Stomach (tissue), 9 donors: ENCODE results near the gene KCNK18. TPM values are rescaled to one million over a fixed set of nuclear protein-coding genes. Genes with fewer than 3 reads are reported as not detected.

Experiments
- DNase-seq, 2 donors: peaks; one replicate each; pipeline versions ENCODE4 v3.0.0 to v3.0.0-alpha.2; 2013 to 2019
- H3K27ac ChIP-seq, 5 donors: fragments of 200-600 bp in 4 of 5; sonication (generic) in 4 of 5; one replicate each; pipeline ENCODE4 v1.5.1; 2013 to 2019; ENCODE audit warnings: mild to moderate bottlenecking in 1 of 5, moderate library complexity in 1 of 5
- H3K27me3 ChIP-seq, 3 donors: fragments of 200-600 bp; sonication (generic); one replicate each; pipeline ENCODE4 v1.5.1; 2017 to 2019; ENCODE audit warnings: mixed run types in 1 of 3
- H3K36me3 ChIP-seq, 4 donors: fragments of 200-600 bp; sonication (generic); 1 replicate in 3 of 4; 2 replicates in 1 of 4; pipeline ENCODE4 v1.5.1; 2016 to 2019
- H3K4me1 ChIP-seq, 4 donors: fragments of 200-600 bp; sonication (generic); one replicate each; pipeline ENCODE4 v1.5.1; 2016 to 2019
- H3K4me3 ChIP-seq, 4 donors: fragments of 200-600 bp; sonication (generic) in 3 of 4; one replicate each; pipeline ENCODE4 v1.5.1; 2016 to 2019; ENCODE audit warnings: mild to moderate bottlenecking in 1 of 4
- H3K9me3 ChIP-seq, 4 donors: fragments of 200-600 bp; sonication (generic); one replicate each; pipeline ENCODE4 v1.5.1; 2016 to 2019
- EP300 ChIP-seq: sonication (generic); formaldehyde crosslinking; IDR thresholded peaks from one replicate; pipeline ENCODE4 v1.6.1; 2017; ENCODE audit warnings: antibody characterized with exemption
- POLR2A ChIP-seq, 4 donors: fragments of 450-650 bp; IDR thresholded peaks; one replicate each; pipeline ENCODE4 v1.6.1; 2016; ENCODE audit warnings: antibody characterized with exemption in 4 of 4, control low read depth in 2 of 4, mild to moderate bottlenecking in 1 of 4, moderate library complexity in 1 of 4
- POLR2AphosphoS5 ChIP-seq, 3 donors: sonication (generic); formaldehyde crosslinking; IDR thresholded peaks; one replicate each; pipeline ENCODE4 v1.6.1; 2016; ENCODE audit warnings: antibody characterized with exemption in 3 of 3
- WGBS, 5 donors: extraction: QIAGEN DNeasy Blood & Tissue Kit in 3 of 5; methylation state at CpG; one replicate each; pipeline versions ENCODE4 v1.1.5 to v1.1.7; 2013 to 2018; 5-methylcytosine and 5-hydroxymethylcytosine counted together
- intact Hi-C: fragments of 100-400 bp; cut with DNase I; formaldehyde crosslinking; loops from one replicate; pipeline ENCODE4 v1.15.1; 2023; ENCODE audit warnings: low total_unique reads
- polyA plus RNA-seq, 3 donors: library from polyadenylated mRNA; stranded (reverse); fragments of 200-250 nt; gene quantifications; one replicate each; pipeline ENCODE4 v1.2.3, GENCODE V29; 2013
- small RNA-seq, 4 donors: library from RNA; depleted of rRNA; stranded (forward); fragments of <200 nt; gene quantifications; one replicate each; pipeline ENCODE3, GENCODE V24; 2016
- total RNA-seq, 5 donors: library from RNA; depleted of rRNA; stranded (reverse); fragments of >200 nt; gene quantifications; one replicate each; pipeline versions ENCODE4 v1.1.0 to v1.2.3, GENCODE V29; 2014 to 2016
- TF ChIP-seq, protein P1 (sequence below), 7 experiments: fragments of 450-650 bp in 4 of 7; fragments of 200-600 bp in 3 of 7; sonication (generic) in 3 of 7; IDR thresholded peaks; one replicate each; pipeline ENCODE4 v1.5.1; 2016 to 2019; ENCODE audit warnings: antibody characterized with exemption in 7 of 7, control low read depth in 2 of 7, mild to moderate bottlenecking in 1 of 7
- donor health status: healthy with polysubstance abuse.
- donor health status: Bipolar disorder and iron deficiency.
- donor health status: healthy.

KCNK18 gene
- total and polyA plus RNA-seq, 8 donors: not detected

DNA sequence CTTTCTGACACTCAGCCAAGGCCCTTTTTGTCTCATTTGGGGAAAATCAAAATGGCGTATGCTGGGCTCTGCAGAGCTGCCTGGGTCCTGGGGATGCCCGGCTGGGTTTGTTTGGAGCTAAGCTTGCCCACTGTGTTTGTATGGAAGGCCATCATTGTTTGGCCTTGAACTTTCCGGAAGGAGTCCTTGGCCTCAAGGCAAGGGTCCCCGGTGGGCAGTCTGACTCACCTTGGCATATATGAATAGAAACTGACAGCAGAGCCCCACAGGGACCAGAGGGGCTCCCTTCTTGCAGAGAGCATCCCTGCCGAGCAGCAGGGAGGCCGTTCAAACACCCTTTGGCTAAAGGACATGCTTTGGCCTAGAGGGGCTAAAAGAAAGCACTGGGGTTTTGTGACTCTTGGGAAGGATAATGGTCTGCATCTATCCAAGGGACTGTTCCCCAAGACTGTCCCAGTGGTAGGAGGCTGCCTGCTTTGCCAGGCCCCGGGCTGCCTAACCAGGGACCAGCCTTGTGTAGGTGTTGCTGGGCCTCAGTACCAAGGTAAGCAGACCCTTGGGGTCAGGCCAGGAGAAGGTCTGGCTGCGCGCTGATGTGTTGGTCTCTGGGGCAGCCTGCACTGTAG lies 58.7 kb downstream of the KCNK18 start:
- intact Hi-C loops: no loop called here
- no peaks in the 10 kb centered on the region for H3K36me3 ChIP-seq
- H3K27ac ChIP-seq: no peak overlapping the region
- WGBS, 5 donors: 92 to 97% (median 95%) methylated on average over 6 to 9 of the region's 9 CpGs
- H3K9me3 ChIP-seq: no peaks in the 10 kb centered on the region
- peaks cover 0 to 54% (median 5%) of the 10 kb centered on the region in 3 donors for H3K27me3 ChIP-seq
- H3K4me1 ChIP-seq: no peaks in the 10 kb centered on the region
- no peak overlapping the region for H3K4me3 ChIP-seq
- TF ChIP-seq POLR2A (IDR thresholded peaks at IDR 0.05) (no peak), POLR2AphosphoS5 (IDR thresholded peaks at IDR 0.05) (no peak), EP300 (no peak)
- TF ChIP-seq, protein P1, sequence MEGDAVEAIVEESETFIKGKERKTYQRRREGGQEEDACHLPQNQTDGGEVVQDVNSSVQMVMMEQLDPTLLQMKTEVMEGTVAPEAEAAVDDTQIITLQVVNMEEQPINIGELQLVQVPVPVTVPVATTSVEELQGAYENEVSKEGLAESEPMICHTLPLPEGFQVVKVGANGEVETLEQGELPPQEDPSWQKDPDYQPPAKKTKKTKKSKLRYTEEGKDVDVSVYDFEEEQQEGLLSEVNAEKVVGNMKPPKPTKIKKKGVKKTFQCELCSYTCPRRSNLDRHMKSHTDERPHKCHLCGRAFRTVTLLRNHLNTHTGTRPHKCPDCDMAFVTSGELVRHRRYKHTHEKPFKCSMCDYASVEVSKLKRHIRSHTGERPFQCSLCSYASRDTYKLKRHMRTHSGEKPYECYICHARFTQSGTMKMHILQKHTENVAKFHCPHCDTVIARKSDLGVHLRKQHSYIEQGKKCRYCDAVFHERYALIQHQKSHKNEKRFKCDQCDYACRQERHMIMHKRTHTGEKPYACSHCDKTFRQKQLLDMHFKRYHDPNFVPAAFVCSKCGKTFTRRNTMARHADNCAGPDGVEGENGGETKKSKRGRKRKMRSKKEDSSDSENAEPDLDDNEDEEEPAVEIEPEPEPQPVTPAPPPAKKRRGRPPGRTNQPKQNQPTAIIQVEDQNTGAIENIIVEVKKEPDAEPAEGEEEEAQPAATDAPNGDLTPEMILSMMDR (IDR thresholded peaks at IDR 0.05): no peak
- DNase-seq: peak in 1 of 2 donors; percentile 20

- WGBS, 5 donors: 75 to 84% (median 81%) methylated on average over 10 of the region's 10 CpGs
- intact Hi-C loops: no loop called here
- DNase-seq: no peak
Observed at GRCh38 chr10:117256910-117257309, 59.6 kb downstream of the KCNK18 start.

DNA sequence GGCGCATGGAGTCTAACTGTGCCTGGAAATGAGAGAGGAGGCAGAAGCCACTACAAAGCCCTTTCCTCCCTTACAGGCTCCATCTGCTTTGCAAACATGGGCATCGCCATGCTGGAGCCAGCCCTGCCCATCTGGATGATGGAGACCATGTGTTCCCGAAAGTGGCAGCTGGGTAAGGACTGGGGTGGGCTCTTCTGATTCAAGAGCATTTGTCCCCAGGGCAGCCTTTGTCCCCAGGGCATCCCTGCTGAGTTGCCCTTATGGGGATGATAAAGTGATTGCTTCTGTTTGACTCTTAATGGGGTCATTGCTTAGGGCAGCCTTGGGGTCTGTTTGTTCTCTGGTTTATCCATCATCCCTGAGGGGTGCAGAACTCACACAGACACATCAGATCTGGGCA lies 60.4 kb downstream of the KCNK18 start:
- H3K9me3 ChIP-seq: no peaks in the 10 kb centered on the region
- no peak overlapping the region for H3K27ac ChIP-seq
- TF ChIP-seq EP300 (no peak), POLR2A (IDR thresholded peaks at IDR 0.05) (no peak), POLR2AphosphoS5 (IDR thresholded peaks at IDR 0.05) (no peak)
- TF ChIP-seq, protein P1 (IDR thresholded peaks at IDR 0.05): no peak
- no peak for DNase-seq
- no peak overlapping the region for H3K4me3 ChIP-seq
- 69 to 85% (median 74%) methylated on average over 3 of the region's 3 CpGs for WGBS, 5 donors
- no peaks in the 10 kb centered on the region for H3K4me1 ChIP-seq
- intact Hi-C loops: no loop called here
- peaks cover 0 to 60% (median 3%) of the 10 kb centered on the region in 3 donors for H3K27me3 ChIP-seq
- no peaks in the 10 kb centered on the region for H3K36me3 ChIP-seq

More at GRCh38 chr10:117256910-117257309, 59.6 kb downstream of the KCNK18 start:
- TF ChIP-seq, protein P1 (IDR thresholded peaks at IDR 0.05): no peak
- no peak for TF ChIP-seq POLR2A (IDR thresholded peaks at IDR 0.05)
- no peak for TF ChIP-seq EP300
- no peak for TF ChIP-seq POLR2AphosphoS5 (IDR thresholded peaks at IDR 0.05)
- H3K4me3 ChIP-seq: no peak overlapping the region
- H3K9me3 ChIP-seq: no peaks in the 10 kb centered on the region
- no peak overlapping the region for H3K27ac ChIP-seq
- no peaks in the 10 kb centered on the region for H3K4me1 ChIP-seq
- H3K27me3 ChIP-seq: peaks cover 0 to 58% (median 3%) of the 10 kb centered on the region in 3 donors
- H3K36me3 ChIP-seq: no peaks in the 10 kb centered on the region

DNA sequence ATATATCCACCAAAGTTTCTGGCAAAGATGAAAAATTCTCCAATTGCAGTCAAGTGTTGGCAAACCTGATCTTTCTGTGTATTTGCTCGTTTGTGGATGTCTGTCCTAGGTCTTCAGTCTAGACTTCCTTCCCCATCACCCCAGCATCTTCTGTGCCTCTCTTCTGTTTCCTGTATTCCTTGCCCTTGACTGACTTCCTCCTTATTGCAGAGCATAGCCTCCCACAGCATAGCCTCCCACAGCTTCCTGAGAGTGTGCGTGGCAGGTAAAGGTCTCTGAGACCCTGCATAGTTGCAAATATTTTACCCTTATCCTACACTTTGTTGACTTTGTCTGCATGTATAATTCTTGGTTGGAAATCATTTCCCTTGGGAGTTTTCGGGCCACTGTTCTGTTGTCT lies 62.0 kb downstream of the KCNK18 start:
- Histone ChIP-seq H3K27me3 (peaks cover 0 to 61% (median 3%) of the 10 kb centered on the region in 3 donors), H3K36me3 (no peaks in the 10 kb centered on the region), H3K27ac (no peak overlapping the region), H3K4me1 (peaks cover 0 to 5% (median 3%) of the 10 kb centered on the region in 4 donors), H3K4me3 (no peak overlapping the region), H3K9me3 (no peaks in the 10 kb centered on the region)
- intact Hi-C loops: no loop called here
- TF ChIP-seq POLR2A (IDR thresholded peaks at IDR 0.05) (no peak), EP300 (no peak), POLR2AphosphoS5 (IDR thresholded peaks at IDR 0.05) (no peak)
- TF ChIP-seq, protein P1 (IDR thresholded peaks at IDR 0.05): no peak
- no peak for DNase-seq
- 57 to 66% (median 58%) methylated on average over 3 of the region's 3 CpGs for WGBS, 5 donors

Small RNA genes within 50 kb of the gene (small RNA-seq; reads per million reads assigned to genes)
- gene MIR3663: 0 reads per million in 4 donors

Other genes starting within 250 kb of the KCNK18 start
- 10 to 100 TPM; 13.3 to 49.1 (median 19.3) TPM for gene SHTN1, start 192.3 kb upstream of the KCNK18 start, total RNA-seq
- 10 to 100 TPM in 1 of 3 donors, 1 to 10 TPM in 2; 7.4 to 10.2 (median 8.8) TPM for gene SHTN1, start 192.3 kb upstream of the KCNK18 start, polyA plus RNA-seq
- gene VAX1, start 59.2 kb upstream of the KCNK18 start, total RNA-seq: not detected
- gene VAX1, start 59.2 kb upstream of the KCNK18 start, polyA plus RNA-seq: not detected
- 10 to 100 TPM in 1 of 5 donors, 1 to 10 TPM in 3, not detected in 1; 2.3 to 49.6 (median 6.8) TPM for gene SLC18A2, start 43.6 kb downstream of the KCNK18 start, total RNA-seq
- gene SLC18A2, start 43.6 kb downstream of the KCNK18 start, polyA plus RNA-seq: 1 to 10 TPM in 2 of 3 donors, under 1 TPM in 1; 0.43 to 1.2 (median 1.1) TPM
- gene PDZD8, start 178.0 kb downstream of the KCNK18 start, total RNA-seq: 10 to 100 TPM; 11.1 to 60.5 (median 40.4) TPM
- gene PDZD8, start 178.0 kb downstream of the KCNK18 start, polyA plus RNA-seq: 1 to 10 TPM; 3.5 to 5.5 (median 4.0) TPM